Neural progenitor cell (in vitro differentiated cells): Measurements from ENCODE around the gene CAST. TPM values are rescaled to one million over a fixed set of nuclear protein-coding genes. Genes with fewer than 3 reads are reported as not detected.

ENCODE experiments used
- DNase-seq: peaks from one replicate; pipeline ENCODE4 v3.0.0-alpha.2; 2016; ENCODE audit warnings: low spot score
- H2AFZ ChIP-seq: fragments of 200-600 bp; sonication (generic); replicated peaks from 2 replicates; pipeline ENCODE4 v1.6.1; 2016; ENCODE audit warnings: antibody characterized with exemption
- H3F3A ChIP-seq: fragments of 200-600 bp; sonication (generic); 2 replicates; pipeline ENCODE4 v1.6.1; 2016; ENCODE audit warnings: antibody characterized with exemption, low read depth
- H3K27ac ChIP-seq: fragments of 200-600 bp; sonication (generic); 2 replicates; pipeline ENCODE4 v1.5.1; 2016; ENCODE audit warnings: mild to moderate bottlenecking
- H3K27me3 ChIP-seq: fragments of 200-600 bp; sonication (generic); 2 replicates; pipeline ENCODE4 v1.6.1; 2016; ENCODE audit warnings: mild to moderate bottlenecking, moderate library complexity
- H3K36me3 ChIP-seq: fragments of 200-600 bp; sonication (generic); 2 replicates; pipeline ENCODE4 v1.5.1; 2016
- H3K4me1 ChIP-seq: fragments of 200-600 bp; sonication (generic); 2 replicates; pipeline ENCODE4 v1.6.1; 2016; ENCODE audit warnings: mixed run types
- H3K4me2 ChIP-seq: fragments of 200-600 bp; sonication (generic); 2 replicates; pipeline ENCODE4 v1.6.1; 2016
- H3K4me3 ChIP-seq: fragments of 200-600 bp; sonication (generic); 2 replicates; pipeline ENCODE4 v1.5.1; 2016
- H3K79me2 ChIP-seq: fragments of 200-600 bp; sonication (generic); 2 replicates; pipeline ENCODE4 v1.6.1; 2016; ENCODE audit warnings: low read depth
- H3K9ac ChIP-seq: fragments of 200-600 bp; sonication (generic); 2 replicates; pipeline ENCODE4 v1.6.1; 2016
- H3K9me3 ChIP-seq: fragments of 200-600 bp; sonication (generic); 2 replicates; pipeline ENCODE4 v1.5.1; 2016; ENCODE audit warnings: low read depth
- H4K20me1 ChIP-seq: fragments of 200-600 bp; sonication (generic); 2 replicates; pipeline ENCODE4 v1.6.1; 2016; ENCODE audit warnings: low read depth
- H3K27ac Mint-ChIP-seq: 3 replicates; pipeline ENCODE4 v1.8.0; 2021; ENCODE audit warnings: mixed read lengths
- H3K27me3 Mint-ChIP-seq: 2 replicates; pipeline ENCODE4 v1.8.0; 2022; ENCODE audit warnings: low read depth, mild to moderate bottlenecking, inconsistent platforms, moderate library complexity, mixed read lengths; ENCODE audit not compliant: insufficient read depth
- H3K36me3 Mint-ChIP-seq: 3 replicates; pipeline ENCODE4 v1.8.0; 2021; ENCODE audit warnings: mixed read lengths
- H3K4me1 Mint-ChIP-seq: 3 replicates; pipeline ENCODE4 v1.8.0; 2021; ENCODE audit warnings: mixed read lengths
- H3K4me3 Mint-ChIP-seq: 3 replicates; pipeline ENCODE4 v1.8.0; 2021; ENCODE audit warnings: mild to moderate bottlenecking, moderate library complexity, mixed read lengths
- H3K9me3 Mint-ChIP-seq: 3 replicates; pipeline ENCODE4 v1.8.0; 2020; ENCODE audit warnings: mixed read lengths
- EZH2 ChIP-seq: fragments of 200-600 bp; sonication (generic); IDR thresholded peaks from 2 replicates; pipeline ENCODE4 v1.6.1; 2017; ENCODE audit warnings: antibody characterized with exemption, mild to moderate bottlenecking, moderate library complexity
- EZH2phosphoT487 ChIP-seq: fragments of 200-600 bp; sonication (generic); IDR thresholded peaks from 2 replicates; pipeline ENCODE4 v1.6.1; 2017; ENCODE audit warnings: antibody characterized with exemption
- total RNA-seq: library from RNA; depleted of rRNA; stranded (reverse); fragments of >200 nt; gene quantifications from 2 replicates; pipeline ENCODE4 v1.2.3, GENCODE V29; 2015; ENCODE audit warnings: low replicate concordance
- TF ChIP-seq, protein P1 (sequence below): fragments of 200-600 bp; sonication (generic); IDR thresholded peaks from 2 replicates; pipeline ENCODE4 v1.5.1; 2017; ENCODE audit warnings: antibody characterized with exemption, mild to moderate bottlenecking

The CAST gene
- total RNA-seq, 1 donor from 2014 or later: 64.6 TPM

DNA sequence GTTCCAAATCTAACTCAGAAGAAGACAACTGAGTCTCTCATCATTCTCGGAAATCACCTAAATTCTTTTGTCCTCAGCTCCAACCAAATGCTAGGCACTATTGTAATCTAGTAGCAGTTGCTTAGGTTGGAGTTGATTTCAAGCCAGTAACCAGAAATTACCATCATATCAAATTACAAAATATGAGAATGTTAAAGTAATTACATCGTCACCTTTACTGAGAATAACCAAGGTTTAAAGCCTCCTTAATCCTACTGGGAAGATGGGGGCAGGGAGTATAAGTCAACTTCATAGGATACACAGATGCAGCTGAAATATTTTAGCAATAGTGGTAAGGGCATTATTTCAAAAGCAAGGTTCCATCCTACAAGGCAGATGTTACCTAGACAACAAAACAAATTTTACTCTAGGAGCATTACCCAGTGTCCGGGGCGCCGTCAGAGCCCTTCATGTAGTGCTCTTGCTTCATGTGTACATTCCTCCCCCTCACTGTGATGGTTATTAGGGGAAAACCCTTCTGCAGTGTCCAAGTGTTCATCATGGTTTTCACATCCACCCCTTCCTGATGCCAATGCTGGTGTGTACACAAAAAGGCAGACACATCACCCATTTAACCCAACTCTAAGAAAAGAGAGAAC, 126.1 kb downstream of the CAST start:
- Mint-ChIP-seq H3K36me3 (peaks cover 10% of the 10 kb centered on the region), H3K27me3 (peaks cover 2% of the 10 kb centered on the region), H3K4me3 (no peak overlapping the region), H3K9me3 (no peaks in the 10 kb centered on the region), H3K27ac (no peak overlapping the region), H3K4me1 (peaks cover 21% of the 10 kb centered on the region)
- Histone ChIP-seq H3K27ac (no peak overlapping the region), H2AFZ (no peak overlapping the region), H3K4me1 (peaks cover 18% of the 10 kb centered on the region), H3K9ac (no peak overlapping the region), H3F3A (peaks cover 13% of the 10 kb centered on the region), H3K79me2 (no peaks in the 10 kb centered on the region), H3K9me3 (no peaks in the 10 kb centered on the region), H3K27me3 (no peaks in the 10 kb centered on the region), H3K4me2 (no peak overlapping the region), H4K20me1 (no peaks in the 10 kb centered on the region), H3K36me3 (no peaks in the 10 kb centered on the region), H3K4me3 (no peak overlapping the region)
- TF ChIP-seq, protein P1, sequence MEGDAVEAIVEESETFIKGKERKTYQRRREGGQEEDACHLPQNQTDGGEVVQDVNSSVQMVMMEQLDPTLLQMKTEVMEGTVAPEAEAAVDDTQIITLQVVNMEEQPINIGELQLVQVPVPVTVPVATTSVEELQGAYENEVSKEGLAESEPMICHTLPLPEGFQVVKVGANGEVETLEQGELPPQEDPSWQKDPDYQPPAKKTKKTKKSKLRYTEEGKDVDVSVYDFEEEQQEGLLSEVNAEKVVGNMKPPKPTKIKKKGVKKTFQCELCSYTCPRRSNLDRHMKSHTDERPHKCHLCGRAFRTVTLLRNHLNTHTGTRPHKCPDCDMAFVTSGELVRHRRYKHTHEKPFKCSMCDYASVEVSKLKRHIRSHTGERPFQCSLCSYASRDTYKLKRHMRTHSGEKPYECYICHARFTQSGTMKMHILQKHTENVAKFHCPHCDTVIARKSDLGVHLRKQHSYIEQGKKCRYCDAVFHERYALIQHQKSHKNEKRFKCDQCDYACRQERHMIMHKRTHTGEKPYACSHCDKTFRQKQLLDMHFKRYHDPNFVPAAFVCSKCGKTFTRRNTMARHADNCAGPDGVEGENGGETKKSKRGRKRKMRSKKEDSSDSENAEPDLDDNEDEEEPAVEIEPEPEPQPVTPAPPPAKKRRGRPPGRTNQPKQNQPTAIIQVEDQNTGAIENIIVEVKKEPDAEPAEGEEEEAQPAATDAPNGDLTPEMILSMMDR: no peak
- TF ChIP-seq EZH2phosphoT487: no peak
- no peak for TF ChIP-seq EZH2
- DNase-seq: no peak

DNA sequence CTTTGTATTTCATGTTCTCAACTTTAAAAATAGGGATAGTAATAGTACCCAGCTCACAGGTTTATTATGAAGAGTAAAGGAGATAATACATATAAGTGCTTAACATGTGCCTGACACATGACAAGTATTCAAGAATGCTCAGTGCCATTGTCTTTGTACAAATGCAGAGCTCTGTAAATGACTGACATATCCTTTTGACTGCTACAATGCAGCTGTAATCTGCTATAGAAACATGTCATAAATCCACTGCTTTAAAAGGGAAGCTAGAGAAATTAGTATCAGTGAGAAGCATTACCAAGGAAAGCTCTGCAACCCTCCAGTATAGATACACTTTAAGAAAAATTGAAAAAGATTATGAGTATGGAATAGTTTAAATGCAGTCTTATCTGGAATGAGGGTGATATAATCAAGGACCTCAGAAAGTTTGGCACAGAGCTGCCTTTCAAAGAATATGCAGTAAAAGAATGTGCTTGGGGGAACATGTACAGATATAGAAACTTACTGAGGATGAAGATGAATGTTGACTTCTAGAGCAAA, 127.7 kb downstream of the CAST start:
- peaks cover 2% of the 10 kb centered on the region for H3K27me3 Mint-ChIP-seq

DNA sequence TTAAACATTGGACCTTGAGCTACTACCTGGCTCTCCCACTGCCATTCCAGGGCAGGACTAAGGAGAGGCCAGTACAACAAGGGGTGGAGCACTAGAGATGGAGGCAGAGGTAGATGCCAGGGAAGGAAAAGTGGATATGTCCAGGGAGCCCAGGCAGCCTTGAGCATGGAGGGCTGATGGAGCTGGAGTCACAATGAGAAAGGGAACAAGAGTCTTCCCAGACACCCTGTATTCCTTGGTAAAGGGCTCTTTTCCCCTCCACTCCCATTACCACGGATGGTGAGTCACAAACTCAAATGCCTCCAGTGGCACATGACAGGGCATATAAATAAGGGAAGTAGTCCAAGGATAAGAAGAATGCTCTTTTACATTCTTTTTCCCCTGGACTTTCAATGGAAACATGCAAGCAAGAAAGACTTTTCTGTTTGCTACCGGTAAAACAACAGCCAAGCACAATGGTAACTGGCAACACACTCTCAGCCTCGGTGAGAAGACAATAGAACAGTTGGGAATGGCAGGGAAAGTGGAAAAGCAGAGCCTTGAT, 128.9 kb downstream of the CAST start:
- peaks cover 21% of the 10 kb centered on the region for H3K4me1 Mint-ChIP-seq
- H3K27me3 Mint-ChIP-seq: peaks cover 2% of the 10 kb centered on the region
- peaks cover 14% of the 10 kb centered on the region for H3K36me3 Mint-ChIP-seq
- TF ChIP-seq EZH2: no peak
- no peak for TF ChIP-seq EZH2phosphoT487
- TF ChIP-seq, protein P1: no peak
- no peaks in the 10 kb centered on the region for H3K9me3 ChIP-seq
- no peak overlapping the region for H2AFZ ChIP-seq
- H3K27me3 ChIP-seq: no peaks in the 10 kb centered on the region
- H3K4me1 ChIP-seq: peaks cover 24% of the 10 kb centered on the region
- no peaks in the 10 kb centered on the region for H3K36me3 ChIP-seq
- H3K27ac ChIP-seq: no peak overlapping the region
- no peak overlapping the region for H3K4me3 Mint-ChIP-seq
- H4K20me1 ChIP-seq: no peaks in the 10 kb centered on the region
- peak overlapping the region; percentile 56 for H3K4me2 ChIP-seq
- peak overlapping the region; percentile 38 for H3K27ac Mint-ChIP-seq
- no peaks in the 10 kb centered on the region for H3K9me3 Mint-ChIP-seq
- no peak overlapping the region for H3K9ac ChIP-seq
- peak; percentile 53 for DNase-seq
- peaks cover 15% of the 10 kb centered on the region for H3F3A ChIP-seq
- no peaks in the 10 kb centered on the region for H3K79me2 ChIP-seq
- no peak overlapping the region for H3K4me3 ChIP-seq

More for the DNA sequence above, 127.7 kb downstream of the CAST start:
- Histone ChIP-seq H4K20me1 (no peaks in the 10 kb centered on the region), H3F3A (peaks cover 13% of the 10 kb centered on the region), H3K9me3 (no peaks in the 10 kb centered on the region), H3K4me1 (peaks cover 18% of the 10 kb centered on the region), H3K36me3 (no peaks in the 10 kb centered on the region), H3K4me2 (no peak overlapping the region), H3K27ac (no peak overlapping the region), H3K9ac (no peak overlapping the region), H3K4me3 (no peak overlapping the region), H3K27me3 (no peaks in the 10 kb centered on the region), H2AFZ (no peak overlapping the region), H3K79me2 (no peaks in the 10 kb centered on the region)
- H3K9me3 Mint-ChIP-seq: no peaks in the 10 kb centered on the region
- no peak overlapping the region for H3K4me3 Mint-ChIP-seq
- no peak for TF ChIP-seq EZH2
- TF ChIP-seq, protein P1: no peak
- TF ChIP-seq EZH2phosphoT487: no peak
- H3K4me1 Mint-ChIP-seq: peaks cover 21% of the 10 kb centered on the region
- no peak for DNase-seq
- peaks cover 11% of the 10 kb centered on the region for H3K36me3 Mint-ChIP-seq
- no peak overlapping the region for H3K27ac Mint-ChIP-seq
